Measurements from ENCODE around the gene RASL11A.
"Not testable (repeated sequence)": the region's sequence is repeated elsewhere in the genome, so short reads cannot be mapped to it uniquely, and the experiment has no call there.

The RASL11A gene

DNA sequence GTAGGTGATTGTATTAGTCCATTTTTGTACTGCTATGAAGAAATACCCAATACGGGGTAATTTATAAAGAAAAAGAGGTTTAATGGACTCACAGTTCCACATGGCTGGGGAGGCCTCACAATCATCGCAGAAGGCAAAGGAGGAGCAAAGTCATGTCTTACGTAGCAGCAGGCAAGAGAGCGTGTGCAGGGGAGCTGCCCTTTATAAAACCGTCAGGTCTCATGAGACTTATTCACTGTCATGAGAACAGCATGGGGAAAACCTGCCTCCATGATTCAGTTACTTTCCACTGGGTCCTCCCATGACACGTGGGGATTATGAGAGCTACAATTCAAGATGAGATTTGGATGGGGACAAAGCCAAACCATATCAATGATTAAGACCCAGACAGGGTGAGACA is 51.8 kb downstream of the RASL11A start:
- H3K4me3 ChIP-seq (ENCODE audit: low read length); H3K9ac ChIP-seq (ENCODE audit: low read depth, low read length); H3K27ac ChIP-seq (ENCODE audit: low read length); H3K27me3 ChIP-seq (ENCODE audit: insufficient read depth, low read length); H3K9me3 ChIP-seq (ENCODE audit: insufficient read depth, low read depth, low read length); H3K36me3 ChIP-seq (ENCODE audit: insufficient read depth, low read depth, low read length); H3K4me1 ChIP-seq (ENCODE audit: insufficient read depth, low read length): not testable (repeated sequence)

Data from iPS-20b (cell line).